ENCODE results near the gene PCYT2. TPM values are rescaled to one million over a fixed set of nuclear protein-coding genes. Genes with fewer than 3 reads are reported as not detected.

Gene PCYT2
- polyA plus RNA-seq, 1 experiment = 44.2 TPM

- Histone ChIP-seq H3K4me3 (ENCODE audit: low read depth, low read length) (no peak overlapping the region), H3K27me3 (ENCODE audit: control insufficient read depth, insufficient read depth, low read length) (0 out of 2 replicates have a peak, but pooled peaks cover 2% of the 10 kb centered on the region), H3K36me3 (ENCODE audit: control insufficient read depth, insufficient read depth, low read length) (no peaks in the 10 kb centered on the region)
- no peak for TF ChIP-seq CTCF (IDR thresholded peaks at IDR 0.05; ENCODE audit: insufficient read depth, low read depth, low read length)
- POLR2A ChIA-PET = no interaction called here
- DNase-seq (ENCODE audit: low read depth) = no peak
- CTCF ChIA-PET = interaction anchor here (1.3 to 4.9 kb wide), 4 partner anchors 11 to 81 kb away, joined by 3 to 24 read pairs (median 6); partner anchors contain the start of genes CENPX and LRRC45
Observed at GRCh38 chr17:81948635-81949378, 37.6 kb upstream of the PCYT2 start.

GRCh38 chr17:81947189-81947588 is 36.0 kb upstream of the PCYT2 start, which contains the start of gene MYADML2:
Gene MYADML2 (minus strand): TSS chr17:81947233. CDS start chr17:81941741, 5,492 bp downstream.
- H3K36me3 ChIP-seq (ENCODE audit: control insufficient read depth, insufficient read depth, low read length) = no peaks in the 10 kb centered on the region
- H3K27me3 ChIP-seq (ENCODE audit: control insufficient read depth, insufficient read depth, low read length) = peaks cover 4% of the 10 kb centered on the region; the same call in 1 of the 2 replicates
- POLR2A ChIA-PET = no interaction called here
- TF ChIP-seq CTCF (IDR thresholded peaks at IDR 0.05; ENCODE audit: insufficient read depth, low read depth, low read length) = no peak
- DNase-seq (ENCODE audit: low read depth) = no peak
- CTCF ChIA-PET = interaction anchor here (0.8 to 4.9 kb wide), 3 partner anchors 13 to 76 kb away, joined by 3 to 24 read pairs (median 11); partner anchors contain the start of genes CENPX and LRRC45
- H3K4me3 ChIP-seq (ENCODE audit: low read depth, low read length) = no peak within 1 kb of the TSS

GRCh38 chr17:81944858-81945257 is 33.7 kb upstream of the PCYT2 start:
- ChIA-PET POLR2A (no interaction called here), CTCF (interaction anchor here (0.9 to 3.3 kb wide), 2 partner anchors 15 to 93 kb away, joined by 3 to 17 read pairs; partner anchors contain the start of gene DCXR)
- DNase-seq (ENCODE audit: low read depth) = no peak
- peaks cover 6% of the 10 kb centered on the region; the same call in 1 of the 2 replicates for H3K27me3 ChIP-seq (ENCODE audit: control insufficient read depth, insufficient read depth, low read length)
- TF ChIP-seq CTCF (IDR thresholded peaks at IDR 0.05; ENCODE audit: insufficient read depth, low read depth, low read length) = no peak
- H3K4me3 ChIP-seq (ENCODE audit: low read depth, low read length) = no peak overlapping the region
- no peaks in the 10 kb centered on the region for H3K36me3 ChIP-seq (ENCODE audit: control insufficient read depth, insufficient read depth, low read length)

GRCh38 chr17:81942167-81942553 is 31.0 kb upstream of the PCYT2 start:
- no peak for TF ChIP-seq CTCF (IDR thresholded peaks at IDR 0.05; ENCODE audit: insufficient read depth, low read depth, low read length)
- DNase-seq (ENCODE audit: low read depth) = no peak
- Histone ChIP-seq H3K27me3 (ENCODE audit: control insufficient read depth, insufficient read depth, low read length) (peaks cover 6% of the 10 kb centered on the region; the same call in 1 of the 2 replicates), H3K4me3 (ENCODE audit: low read depth, low read length) (no peak overlapping the region), H3K36me3 (ENCODE audit: control insufficient read depth, insufficient read depth, low read length) (no peaks in the 10 kb centered on the region)
- CTCF ChIA-PET = interaction anchor here (0.6 to 4.4 kb wide), 4 partner anchors 17 to 266 kb away, joined by 3 to 15 read pairs (median 6); no protein-coding TSS in a partner anchor
- POLR2A ChIA-PET = interaction anchor here (0.7 kb wide), 1 partner anchor 71 kb away, joined by 3 read pairs; no protein-coding TSS in a partner anchor

GRCh38 chr17:81941484-81942166 is 30.4 kb upstream of the PCYT2 start:
- no peaks in the 10 kb centered on the region for H3K36me3 ChIP-seq (ENCODE audit: control insufficient read depth, insufficient read depth, low read length)
- no peak for DNase-seq (ENCODE audit: low read depth)
- peaks cover 6% of the 10 kb centered on the region; the same call in 1 of the 2 replicates for H3K27me3 ChIP-seq (ENCODE audit: control insufficient read depth, insufficient read depth, low read length)
- CTCF ChIA-PET = interaction anchor here (1.6 to 4.4 kb wide), 2 partner anchors 18 to 79 kb away, joined by 6 to 15 read pairs; no protein-coding TSS in a partner anchor
- no peak overlapping the region for H3K4me3 ChIP-seq (ENCODE audit: low read depth, low read length)
- TF ChIP-seq CTCF (IDR thresholded peaks at IDR 0.05; ENCODE audit: insufficient read depth, low read depth, low read length) = no peak
- POLR2A ChIA-PET = no interaction called here

Measured in BJ (cell line).